ENCODE measurements around the gene PQBP1. TPM values are rescaled to one million over a fixed set of nuclear protein-coding genes. Genes with fewer than 3 reads are reported as not detected.

PQBP1 gene
- total RNA-seq, 1 donor from 2014 or later, result 77.9 TPM

- H3K36me3 Mint-ChIP-seq, result no peaks in the 10 kb centered on the region
- no peak for TF ChIP-seq CTCF (conservative IDR thresholded peaks at IDR 0.05)
- H3K27ac Mint-ChIP-seq, result no peak overlapping the region
- no peaks in the 10 kb centered on the region for H3K4me1 Mint-ChIP-seq (ENCODE audit: unreplicated experiment)
- no peaks in the 10 kb centered on the region for H3K27me3 Mint-ChIP-seq
- no peak for DNase-seq (ENCODE audit: extremely low spot score, unreplicated experiment)
- no peak overlapping the region for H3K4me3 Mint-ChIP-seq
- no peaks in the 10 kb centered on the region for H3K9me3 Mint-ChIP-seq
Observed at GRCh38 chrX:48948589-48948988, 50.9 kb downstream of the PQBP1 start.

Other genes with a start within 250 kb of the PQBP1 start
- 0.62 and 0.82 TPM in 2 replicates for gene WAS, start 214.1 kb upstream of the PQBP1 start, total RNA-seq (ENCODE audit: low replicate concordance)
- 6.4 and 11.5 TPM in 2 replicates for gene SUV39H1, start 201.2 kb upstream of the PQBP1 start, total RNA-seq (ENCODE audit: low replicate concordance)
- not detected in 2 replicates for gene GLOD5, start 136.2 kb upstream of the PQBP1 start, total RNA-seq (ENCODE audit: low replicate concordance)
- not detected in 2 replicates for gene GATA1, start 111.3 kb upstream of the PQBP1 start, total RNA-seq (ENCODE audit: low replicate concordance)
- 104 and 151 TPM in 2 replicates for gene HDAC6, start 95.9 kb upstream of the PQBP1 start, total RNA-seq (ENCODE audit: low replicate concordance)
- gene ERAS, start 71.4 kb upstream of the PQBP1 start, total RNA-seq (ENCODE audit: low replicate concordance), result 0.51 TPM in 1 of 2 replicates, not detected in the other
- gene PCSK1N, start 62.3 kb upstream of the PQBP1 start, total RNA-seq (ENCODE audit: low replicate concordance), result 109 and 246 TPM in 2 replicates
- 64.4 and 77.4 TPM in 2 replicates for gene TIMM17B, start 162 bp upstream of the PQBP1 start, total RNA-seq (ENCODE audit: low replicate concordance)
- gene SLC35A2, start 13.7 kb downstream of the PQBP1 start, total RNA-seq (ENCODE audit: low replicate concordance), result 33.3 and 79.0 TPM in 2 replicates
- 9.3 and 11.5 TPM in 2 replicates for gene PIM2, start 21.1 kb downstream of the PQBP1 start, total RNA-seq (ENCODE audit: low replicate concordance)
- 49.5 and 53.1 TPM in 2 replicates for gene OTUD5, start 59.7 kb downstream of the PQBP1 start, total RNA-seq (ENCODE audit: low replicate concordance)
- gene KCND1, start 73.9 kb downstream of the PQBP1 start, total RNA-seq (ENCODE audit: low replicate concordance), result 3.0 and 3.8 TPM in 2 replicates
- 43.3 and 54.7 TPM in 2 replicates for gene GRIPAP1, start 104.3 kb downstream of the PQBP1 start, total RNA-seq (ENCODE audit: low replicate concordance)
- gene TFE3, start 145.4 kb downstream of the PQBP1 start, total RNA-seq (ENCODE audit: low replicate concordance), result 29.6 and 53.9 TPM in 2 replicates
- gene CCDC120, start 161.1 kb downstream of the PQBP1 start, total RNA-seq (ENCODE audit: low replicate concordance), result 25.3 and 48.6 TPM in 2 replicates
- gene PRAF2, start 176.1 kb downstream of the PQBP1 start, total RNA-seq (ENCODE audit: low replicate concordance), result 10.0 and 29.7 TPM in 2 replicates
- gene WDR45, start 182.0 kb downstream of the PQBP1 start, total RNA-seq (ENCODE audit: low replicate concordance), result 45.5 and 53.3 TPM in 2 replicates
- gene GPKOW, start 225.8 kb downstream of the PQBP1 start, total RNA-seq (ENCODE audit: low replicate concordance), result 16.4 and 17.8 TPM in 2 replicates